ENCODE data around the gene BBX.

The BBX gene

DNA sequence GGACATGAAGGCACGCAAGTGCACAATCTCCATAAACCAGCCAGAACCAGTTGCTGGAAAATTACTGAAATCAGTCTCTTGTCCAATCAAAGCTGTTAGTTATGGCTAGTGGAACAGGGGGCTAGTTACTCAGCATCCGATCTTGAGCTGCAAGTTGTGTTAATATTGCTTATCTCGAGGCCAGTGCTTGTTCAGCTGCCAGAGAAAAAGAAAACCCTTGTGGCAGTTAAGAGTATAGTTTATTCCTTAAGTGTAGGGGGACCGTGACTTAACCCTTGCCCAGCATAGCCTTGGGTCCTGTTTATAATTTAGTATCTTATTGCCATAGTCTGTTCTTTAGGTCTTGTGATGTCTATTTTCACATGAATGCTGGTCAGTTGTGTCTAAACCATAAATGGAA lies 299.5 kb downstream of the BBX start:
- no peaks in the 10 kb centered on the region for H3K27me3 ChIP-seq
- no peak overlapping the region for H3K4me3 ChIP-seq (ENCODE audit: low read depth, low read length)
- H3K4me1 ChIP-seq: peaks cover 4% of the 10 kb centered on the region; the same call in 1 of the 2 replicates
- no peaks in the 10 kb centered on the region for H3K9me3 ChIP-seq
- TF ChIP-seq, protein P1, sequence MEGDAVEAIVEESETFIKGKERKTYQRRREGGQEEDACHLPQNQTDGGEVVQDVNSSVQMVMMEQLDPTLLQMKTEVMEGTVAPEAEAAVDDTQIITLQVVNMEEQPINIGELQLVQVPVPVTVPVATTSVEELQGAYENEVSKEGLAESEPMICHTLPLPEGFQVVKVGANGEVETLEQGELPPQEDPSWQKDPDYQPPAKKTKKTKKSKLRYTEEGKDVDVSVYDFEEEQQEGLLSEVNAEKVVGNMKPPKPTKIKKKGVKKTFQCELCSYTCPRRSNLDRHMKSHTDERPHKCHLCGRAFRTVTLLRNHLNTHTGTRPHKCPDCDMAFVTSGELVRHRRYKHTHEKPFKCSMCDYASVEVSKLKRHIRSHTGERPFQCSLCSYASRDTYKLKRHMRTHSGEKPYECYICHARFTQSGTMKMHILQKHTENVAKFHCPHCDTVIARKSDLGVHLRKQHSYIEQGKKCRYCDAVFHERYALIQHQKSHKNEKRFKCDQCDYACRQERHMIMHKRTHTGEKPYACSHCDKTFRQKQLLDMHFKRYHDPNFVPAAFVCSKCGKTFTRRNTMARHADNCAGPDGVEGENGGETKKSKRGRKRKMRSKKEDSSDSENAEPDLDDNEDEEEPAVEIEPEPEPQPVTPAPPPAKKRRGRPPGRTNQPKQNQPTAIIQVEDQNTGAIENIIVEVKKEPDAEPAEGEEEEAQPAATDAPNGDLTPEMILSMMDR (IDR thresholded peaks at IDR 0.05; ENCODE audit: low read depth, low read length): no peak
- no peaks in the 10 kb centered on the region for H3K36me3 ChIP-seq
- DNase-seq: no peak

DNA sequence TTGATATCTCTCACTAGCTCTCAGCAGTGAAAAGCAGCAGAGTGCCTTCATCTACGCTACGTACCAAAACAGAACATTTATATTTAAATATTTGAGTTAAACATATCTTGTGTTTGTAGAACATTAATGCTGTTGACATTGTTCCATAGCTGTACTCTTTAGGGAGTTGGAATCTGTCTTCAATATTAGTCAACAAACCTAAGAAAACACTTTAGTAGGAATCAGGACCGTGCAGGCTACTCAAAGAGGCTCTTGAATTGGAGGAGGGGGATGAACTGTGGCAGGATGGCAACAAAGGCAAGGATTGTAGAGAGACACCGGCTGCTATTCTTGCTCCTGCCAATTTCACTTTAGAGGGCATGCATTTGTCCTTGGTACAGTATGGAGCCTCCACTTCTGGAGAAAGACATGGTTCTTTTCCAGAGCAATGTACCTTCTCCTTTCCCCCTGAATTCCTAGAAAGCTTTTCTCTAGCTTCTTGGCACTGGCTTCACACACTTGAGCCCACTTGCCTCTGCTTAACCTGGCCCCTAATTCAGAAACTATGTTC lies 302.1 kb downstream of the BBX start:
- TF ChIP-seq, protein P1 (IDR thresholded peaks at IDR 0.05; ENCODE audit: low read depth, low read length): no peak
- no peaks in the 10 kb centered on the region for H3K27me3 ChIP-seq
- DNase-seq: no peak
- H3K4me1 ChIP-seq: peaks cover 4% of the 10 kb centered on the region; the same call in 1 of the 2 replicates
- H3K36me3 ChIP-seq: no peaks in the 10 kb centered on the region
- no peaks in the 10 kb centered on the region for H3K9me3 ChIP-seq
- no peak overlapping the region for H3K4me3 ChIP-seq (ENCODE audit: low read depth, low read length)

DNA sequence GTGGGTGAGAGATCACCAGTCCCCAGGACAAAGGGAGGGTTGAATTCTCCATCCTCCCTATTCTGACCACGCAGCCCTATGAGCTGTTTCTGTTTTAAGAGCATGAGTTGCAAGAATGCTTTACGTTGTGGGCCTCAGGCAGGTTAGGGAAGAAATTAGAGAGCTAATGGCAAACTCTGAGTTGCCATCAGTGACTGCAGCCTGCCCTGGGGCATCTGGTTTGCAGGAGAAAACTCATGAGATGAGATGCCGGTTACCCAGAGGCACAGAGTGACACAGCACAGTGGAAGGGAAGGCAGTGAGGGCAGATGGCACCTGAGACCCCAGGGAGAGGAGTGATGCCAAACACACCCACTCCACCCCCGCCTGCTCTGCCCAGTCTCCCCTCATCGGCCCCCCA lies 302.8 kb downstream of the BBX start:
- Histone ChIP-seq H3K27me3 (no peaks in the 10 kb centered on the region), H3K9me3 (no peaks in the 10 kb centered on the region), H3K36me3 (no peaks in the 10 kb centered on the region), H3K4me3 (ENCODE audit: low read depth, low read length) (no peak overlapping the region), H3K4me1 (peaks cover 4% of the 10 kb centered on the region; the same call in 1 of the 2 replicates)
- TF ChIP-seq, protein P1 (IDR thresholded peaks at IDR 0.05; ENCODE audit: low read depth, low read length): no peak
- DNase-seq: peak; percentile 53

DNA sequence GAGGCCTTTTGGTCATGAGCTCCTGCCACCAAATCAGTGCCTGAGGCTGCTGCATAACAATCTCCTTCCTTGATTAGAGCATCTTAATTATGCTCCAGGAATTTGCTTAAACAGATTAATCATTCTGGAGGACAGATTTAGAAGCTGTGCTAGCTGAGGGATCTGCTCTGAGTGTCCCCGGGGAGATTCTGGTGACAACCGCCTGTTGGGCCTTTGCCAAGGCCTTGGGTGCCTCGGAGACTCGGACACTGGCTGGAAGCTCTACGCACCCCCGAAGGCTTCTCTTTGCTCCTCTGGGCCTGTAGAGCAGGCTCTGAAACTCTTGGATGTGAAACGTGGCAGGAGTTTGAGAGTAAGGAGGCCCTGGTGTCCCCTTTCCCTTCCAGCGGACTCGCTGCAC lies 304.0 kb downstream of the BBX start:
- TF ChIP-seq, protein P1 (IDR thresholded peaks at IDR 0.05; ENCODE audit: low read depth, low read length): no peak
- Histone ChIP-seq H3K4me1 (peaks cover 4% of the 10 kb centered on the region; the same call in 1 of the 2 replicates), H3K4me3 (ENCODE audit: low read depth, low read length) (no peak overlapping the region), H3K36me3 (no peaks in the 10 kb centered on the region), H3K9me3 (no peaks in the 10 kb centered on the region), H3K27me3 (no peaks in the 10 kb centered on the region)
- peak; percentile 46 for DNase-seq

DNA sequence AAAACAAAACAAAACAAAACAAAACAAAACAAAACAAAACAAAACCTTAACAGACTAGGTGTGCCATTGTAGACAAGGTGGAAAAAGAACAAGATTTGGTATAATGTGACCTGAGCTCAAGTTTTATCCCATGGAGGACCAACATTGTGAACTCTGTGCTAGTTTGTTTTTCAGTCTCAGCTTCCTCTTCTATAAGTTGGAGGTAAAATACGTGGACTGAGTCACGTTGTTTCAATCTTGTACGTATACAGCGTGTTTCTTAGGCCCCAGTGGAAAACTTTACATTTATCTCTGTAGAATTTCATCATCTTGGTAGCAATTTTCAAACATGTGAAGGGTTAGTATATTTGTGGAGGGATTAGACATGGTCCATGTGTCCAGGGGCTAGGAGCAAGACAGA lies 306.4 kb downstream of the BBX start:
- TF ChIP-seq, protein P1 (IDR thresholded peaks at IDR 0.05; ENCODE audit: low read depth, low read length): no peak
- no peaks in the 10 kb centered on the region for H3K9me3 ChIP-seq
- no peaks in the 10 kb centered on the region for H3K36me3 ChIP-seq
- peaks cover 11% of the 10 kb centered on the region for H3K4me1 ChIP-seq
- H3K4me3 ChIP-seq (ENCODE audit: low read depth, low read length): no peak overlapping the region
- H3K27me3 ChIP-seq: no peaks in the 10 kb centered on the region
- no peak for DNase-seq

DNA sequence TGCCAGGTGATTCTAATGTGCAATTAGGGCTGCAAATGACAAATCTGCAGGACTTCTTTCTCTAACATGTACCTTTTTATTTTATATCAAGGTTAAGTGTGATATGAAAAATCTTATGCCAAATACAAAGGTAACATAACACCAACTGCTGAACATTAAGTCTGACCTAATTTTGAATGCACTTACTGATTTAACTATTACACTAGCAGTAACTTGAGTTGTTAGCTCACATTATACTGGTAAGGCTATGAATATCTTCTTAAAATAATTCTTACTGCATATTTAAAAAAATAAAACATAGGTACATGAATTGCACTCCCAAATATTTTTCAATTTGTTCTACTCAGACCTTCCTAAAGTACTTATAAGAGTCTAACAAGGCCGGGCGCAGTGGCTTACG lies 308.8 kb downstream of the BBX start:
- Histone ChIP-seq H3K4me3 (ENCODE audit: low read depth, low read length) (no peak overlapping the region), H3K27me3 (no peaks in the 10 kb centered on the region), H3K4me1 (peaks cover 10% of the 10 kb centered on the region), H3K9me3 (no peaks in the 10 kb centered on the region), H3K36me3 (no peaks in the 10 kb centered on the region)
- no peak for DNase-seq
- TF ChIP-seq, protein P1 (IDR thresholded peaks at IDR 0.05; ENCODE audit: low read depth, low read length): no peak

Measured in BE2C (cell line).